GM23338 (cell line): Measurements from ENCODE around the gene TKFC. TPM values are rescaled to one million over a fixed set of nuclear protein-coding genes. Genes with fewer than 3 reads are reported as not detected.

Source experiments
- ATAC-seq: fragments of 200-7000 bp; cut with Tn5 transposase; 3 replicates; pipeline ENCODE4 v1.9.1; 2020
- DNase-seq: peaks from one replicate; pipeline ENCODE4 v3.0.0-alpha.2; 2015; ENCODE audit warnings: low spot score
- H2AFZ ChIP-seq: fragments of 200-600 bp; sonication (generic); 2 replicates; pipeline ENCODE4 v1.8.0; 2016; ENCODE audit warnings: antibody characterized with exemption, mild to moderate bottlenecking, moderate library complexity
- H3F3A ChIP-seq: fragments of 200-600 bp; sonication (generic); replicated peaks from 2 replicates; pipeline ENCODE4 v1.8.0; 2017; ENCODE audit warnings: antibody characterized with exemption, mixed run types, low read depth
- H3K27ac ChIP-seq: fragments of 200-600 bp; sonication (generic); 2 replicates; pipeline ENCODE4 v1.6.1; 2016; ENCODE audit warnings: low read depth
- H3K27me3 ChIP-seq: fragments of 200-600 bp; sonication (generic); 2 replicates; pipeline ENCODE4 v1.8.0; 2016; ENCODE audit warnings: mild to moderate bottlenecking, mixed run types, moderate library complexity; ENCODE audit not compliant: insufficient read depth
- H3K36me3 ChIP-seq: fragments of 200-600 bp; sonication (generic); 2 replicates; pipeline ENCODE4 v1.8.0; 2016; ENCODE audit warnings: mild to moderate bottlenecking; ENCODE audit not compliant: insufficient read depth
- H3K4me1 ChIP-seq: fragments of 200-600 bp; sonication (generic); 2 replicates; pipeline ENCODE4 v1.8.0; 2016; ENCODE audit warnings: mild to moderate bottlenecking, moderate library complexity; ENCODE audit not compliant: insufficient read depth
- H3K4me2 ChIP-seq: fragments of 200-600 bp; sonication (generic); 2 replicates; pipeline ENCODE4 v1.7.1; 2017; ENCODE audit warnings: mixed run types
- H3K4me3 ChIP-seq: fragments of 200-600 bp; sonication (generic); 2 replicates; pipeline ENCODE4 v1.6.1; 2016; ENCODE audit warnings: mixed run types
- H3K79me2 ChIP-seq: fragments of 200-600 bp; sonication (generic); replicated peaks from 2 replicates; pipeline ENCODE4 v1.8.0; 2017; ENCODE audit warnings: mild to moderate bottlenecking; ENCODE audit not compliant: insufficient read depth
- H3K9me2 ChIP-seq: fragments of 200-600 bp; sonication (generic); 2 replicates; pipeline ENCODE4 v1.8.0; 2017; ENCODE audit not compliant: insufficient read depth
- H4K20me1 ChIP-seq: fragments of 200-600 bp; sonication (generic); replicated peaks from 2 replicates; pipeline ENCODE4 v1.8.0; 2017; ENCODE audit warnings: mild to moderate bottlenecking; ENCODE audit not compliant: insufficient read depth
- H3K27ac Mint-ChIP-seq: 2 replicates; pipeline ENCODE4 v1.8.0; 2020; ENCODE audit warnings: inconsistent platforms, mild to moderate bottlenecking, moderate library complexity, mixed read lengths
- H3K27me3 Mint-ChIP-seq: 3 replicates; pipeline ENCODE4 v1.8.0; 2022; ENCODE audit warnings: low read depth, mild to moderate bottlenecking, moderate library complexity, mixed read lengths, inconsistent platforms; ENCODE audit not compliant: insufficient read depth, poor library complexity
- H3K36me3 Mint-ChIP-seq: 3 replicates; pipeline ENCODE4 v1.8.0; 2021; ENCODE audit warnings: low read depth, mild to moderate bottlenecking, inconsistent platforms, moderate library complexity, mixed read lengths
- H3K4me1 Mint-ChIP-seq: 3 replicates; pipeline ENCODE4 v1.8.0; 2020; ENCODE audit warnings: mild to moderate bottlenecking, inconsistent platforms, mixed read lengths
- H3K4me3 Mint-ChIP-seq: 3 replicates; pipeline ENCODE4 v1.8.0; 2021; ENCODE audit warnings: moderate library complexity, mild to moderate bottlenecking, inconsistent platforms, mixed read lengths
- H3K9me3 Mint-ChIP-seq: 3 replicates; pipeline ENCODE4 v1.8.0; 2020; ENCODE audit warnings: moderate library complexity, mild to moderate bottlenecking, inconsistent platforms, mixed read lengths
- CREB1 ChIP-seq: fragments of 250-450 bp; sonication (Bioruptor Pico); IDR thresholded peaks from 2 replicates; pipeline ENCODE4 v1.5.0; 2020; ENCODE audit warnings: low read depth, mild to moderate bottlenecking, moderate library complexity
- EZH2 ChIP-seq: fragments of 200-600 bp; sonication (generic); IDR thresholded peaks from one replicate; pipeline ENCODE4 v1.8.0; 2017; ENCODE audit warnings: antibody characterized with exemption, mild to moderate bottlenecking, low read depth; ENCODE audit not compliant: unreplicated experiment
- NANOG ChIP-seq: IDR thresholded peaks from 2 replicates; pipeline ENCODE4 v1.6.1; 2016; ENCODE audit warnings: antibody characterized with exemption, borderline replicate concordance
- ZNF114 ChIP-seq: fragments of 250-450 bp; sonication (Bioruptor Pico); IDR thresholded peaks from 2 replicates; pipeline ENCODE4 v1.5.0; 2020; ENCODE audit warnings: mild to moderate bottlenecking, moderate library complexity
- ZNF331 ChIP-seq: fragments of 250-450 bp; sonication (Bioruptor Pico); IDR thresholded peaks from 2 replicates; pipeline ENCODE4 v1.5.0; 2020; ENCODE audit warnings: low read depth, mild to moderate bottlenecking, moderate library complexity
- polyA plus RNA-seq: library from polyadenylated mRNA; unstranded; fragments of >200 nt; fragmentation: Nextera tagmentation; extraction: Ambion mirVana; gene quantifications from 2 replicates; pipeline ENCODE4 v1.2.1, GENCODE V29; 2016
- total RNA-seq: library from RNA; depleted of rRNA; stranded (reverse); fragments of >200 nt; shearing (Covaris generic); gene quantifications from 2 replicates; pipeline ENCODE4 v1.2.3, GENCODE V29; 2014
- TF ChIP-seq, protein P1 (sequence below): fragments of 250-450 bp; sonication (Bioruptor Pico); IDR thresholded peaks from 2 replicates; pipeline ENCODE4 v1.5.0; 2020; ENCODE audit warnings: mild to moderate bottlenecking, moderate library complexity
- TF ChIP-seq, protein P2 (sequence below), 2 experiments: fragments of 200-600 bp in 1 of 2; sonication (generic) in 1 of 2; conservative IDR thresholded peaks; 2 replicates each; pipeline versions ENCODE4 v1.5.1 to v1.6.1; 2016 to 2017; ENCODE audit warnings: antibody characterized with exemption in 2 of 2, low read depth in 2 of 2, mild to moderate bottlenecking in 2 of 2, moderate library complexity in 1 of 2

The TKFC gene
- total and polyA plus RNA-seq, 2 experiments from 2014 or later: 21.7 to 46.9 TPM

DNA sequence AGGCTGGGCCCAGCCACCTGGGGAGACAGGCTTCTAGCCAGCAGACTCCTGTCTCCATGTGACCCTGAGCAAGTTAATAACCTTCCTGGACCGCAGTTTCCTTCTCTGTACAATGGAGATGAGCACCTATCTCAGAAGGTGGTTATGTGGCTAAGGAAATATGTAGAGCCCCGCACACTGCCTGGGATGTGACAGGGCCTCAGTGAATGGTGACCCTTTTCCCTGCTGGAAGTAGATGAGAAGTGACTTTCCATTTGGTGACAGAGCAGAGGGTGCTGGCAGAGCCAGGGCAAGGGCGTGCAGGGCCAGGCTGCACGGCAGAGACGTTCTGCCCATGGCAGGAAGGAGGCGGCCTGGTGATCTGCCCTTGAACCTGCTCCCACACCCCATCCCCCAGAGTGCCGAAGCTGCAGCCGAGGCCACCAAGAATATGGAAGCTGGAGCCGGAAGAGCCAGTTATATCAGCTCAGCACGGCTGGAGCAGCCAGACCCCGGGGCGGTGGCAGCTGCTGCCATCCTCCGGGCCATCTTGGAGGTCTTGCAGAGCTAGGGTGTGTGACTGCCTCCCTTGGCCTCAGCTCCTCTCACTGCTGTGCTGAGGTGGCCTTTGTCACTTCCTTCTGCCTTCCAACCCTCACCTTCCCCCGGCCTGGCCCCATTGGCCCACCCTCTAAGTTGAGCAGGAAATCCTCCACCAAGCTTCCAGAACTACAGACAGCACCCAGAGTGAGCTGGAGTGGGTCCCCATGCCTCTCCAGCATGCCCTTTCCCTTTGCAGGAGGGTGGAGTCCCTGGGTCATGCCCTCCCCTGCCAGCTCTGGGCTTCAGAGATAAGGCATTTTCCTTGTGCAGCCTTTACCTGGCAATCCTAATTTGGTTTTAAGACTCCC is 13.2 kb downstream of the TKFC start:
- Histone ChIP-seq H3F3A (no peaks in the 10 kb centered on the region), H3K79me2 (no peaks in the 10 kb centered on the region), H3K27me3 (no peaks in the 10 kb centered on the region), H3K4me1 (no peaks in the 10 kb centered on the region), H2AFZ (no peak overlapping the region), H3K27ac (no peak overlapping the region), H3K9me2 (no peaks in the 10 kb centered on the region), H3K36me3 (no peaks in the 10 kb centered on the region), H3K4me3 (no peak overlapping the region), H3K4me2 (no peak overlapping the region), H4K20me1 (no peaks in the 10 kb centered on the region)
- Mint-ChIP-seq H3K27ac (no peak overlapping the region; the same call in 1 of the 2 replicates), H3K27me3 (peaks cover 12% of the 10 kb centered on the region), H3K9me3 (no peaks in the 10 kb centered on the region), H3K36me3 (peaks cover 9% of the 10 kb centered on the region; the same call in 1 of the 3 replicates), H3K4me3 (no peak overlapping the region; the same call in 2 of the 3 replicates), H3K4me1 (peaks cover 2% of the 10 kb centered on the region; the same call in 2 of the 3 replicates)
- DNase-seq: no peak
- ATAC-seq: no peak
- TF ChIP-seq ZNF331 (no peak), ZNF114 (CRISPR knock-in tag) (no peak), NANOG (no peak), CREB1 (CRISPR knock-in tag) (no peak), EZH2 (no peak)
- TF ChIP-seq, protein P1, sequence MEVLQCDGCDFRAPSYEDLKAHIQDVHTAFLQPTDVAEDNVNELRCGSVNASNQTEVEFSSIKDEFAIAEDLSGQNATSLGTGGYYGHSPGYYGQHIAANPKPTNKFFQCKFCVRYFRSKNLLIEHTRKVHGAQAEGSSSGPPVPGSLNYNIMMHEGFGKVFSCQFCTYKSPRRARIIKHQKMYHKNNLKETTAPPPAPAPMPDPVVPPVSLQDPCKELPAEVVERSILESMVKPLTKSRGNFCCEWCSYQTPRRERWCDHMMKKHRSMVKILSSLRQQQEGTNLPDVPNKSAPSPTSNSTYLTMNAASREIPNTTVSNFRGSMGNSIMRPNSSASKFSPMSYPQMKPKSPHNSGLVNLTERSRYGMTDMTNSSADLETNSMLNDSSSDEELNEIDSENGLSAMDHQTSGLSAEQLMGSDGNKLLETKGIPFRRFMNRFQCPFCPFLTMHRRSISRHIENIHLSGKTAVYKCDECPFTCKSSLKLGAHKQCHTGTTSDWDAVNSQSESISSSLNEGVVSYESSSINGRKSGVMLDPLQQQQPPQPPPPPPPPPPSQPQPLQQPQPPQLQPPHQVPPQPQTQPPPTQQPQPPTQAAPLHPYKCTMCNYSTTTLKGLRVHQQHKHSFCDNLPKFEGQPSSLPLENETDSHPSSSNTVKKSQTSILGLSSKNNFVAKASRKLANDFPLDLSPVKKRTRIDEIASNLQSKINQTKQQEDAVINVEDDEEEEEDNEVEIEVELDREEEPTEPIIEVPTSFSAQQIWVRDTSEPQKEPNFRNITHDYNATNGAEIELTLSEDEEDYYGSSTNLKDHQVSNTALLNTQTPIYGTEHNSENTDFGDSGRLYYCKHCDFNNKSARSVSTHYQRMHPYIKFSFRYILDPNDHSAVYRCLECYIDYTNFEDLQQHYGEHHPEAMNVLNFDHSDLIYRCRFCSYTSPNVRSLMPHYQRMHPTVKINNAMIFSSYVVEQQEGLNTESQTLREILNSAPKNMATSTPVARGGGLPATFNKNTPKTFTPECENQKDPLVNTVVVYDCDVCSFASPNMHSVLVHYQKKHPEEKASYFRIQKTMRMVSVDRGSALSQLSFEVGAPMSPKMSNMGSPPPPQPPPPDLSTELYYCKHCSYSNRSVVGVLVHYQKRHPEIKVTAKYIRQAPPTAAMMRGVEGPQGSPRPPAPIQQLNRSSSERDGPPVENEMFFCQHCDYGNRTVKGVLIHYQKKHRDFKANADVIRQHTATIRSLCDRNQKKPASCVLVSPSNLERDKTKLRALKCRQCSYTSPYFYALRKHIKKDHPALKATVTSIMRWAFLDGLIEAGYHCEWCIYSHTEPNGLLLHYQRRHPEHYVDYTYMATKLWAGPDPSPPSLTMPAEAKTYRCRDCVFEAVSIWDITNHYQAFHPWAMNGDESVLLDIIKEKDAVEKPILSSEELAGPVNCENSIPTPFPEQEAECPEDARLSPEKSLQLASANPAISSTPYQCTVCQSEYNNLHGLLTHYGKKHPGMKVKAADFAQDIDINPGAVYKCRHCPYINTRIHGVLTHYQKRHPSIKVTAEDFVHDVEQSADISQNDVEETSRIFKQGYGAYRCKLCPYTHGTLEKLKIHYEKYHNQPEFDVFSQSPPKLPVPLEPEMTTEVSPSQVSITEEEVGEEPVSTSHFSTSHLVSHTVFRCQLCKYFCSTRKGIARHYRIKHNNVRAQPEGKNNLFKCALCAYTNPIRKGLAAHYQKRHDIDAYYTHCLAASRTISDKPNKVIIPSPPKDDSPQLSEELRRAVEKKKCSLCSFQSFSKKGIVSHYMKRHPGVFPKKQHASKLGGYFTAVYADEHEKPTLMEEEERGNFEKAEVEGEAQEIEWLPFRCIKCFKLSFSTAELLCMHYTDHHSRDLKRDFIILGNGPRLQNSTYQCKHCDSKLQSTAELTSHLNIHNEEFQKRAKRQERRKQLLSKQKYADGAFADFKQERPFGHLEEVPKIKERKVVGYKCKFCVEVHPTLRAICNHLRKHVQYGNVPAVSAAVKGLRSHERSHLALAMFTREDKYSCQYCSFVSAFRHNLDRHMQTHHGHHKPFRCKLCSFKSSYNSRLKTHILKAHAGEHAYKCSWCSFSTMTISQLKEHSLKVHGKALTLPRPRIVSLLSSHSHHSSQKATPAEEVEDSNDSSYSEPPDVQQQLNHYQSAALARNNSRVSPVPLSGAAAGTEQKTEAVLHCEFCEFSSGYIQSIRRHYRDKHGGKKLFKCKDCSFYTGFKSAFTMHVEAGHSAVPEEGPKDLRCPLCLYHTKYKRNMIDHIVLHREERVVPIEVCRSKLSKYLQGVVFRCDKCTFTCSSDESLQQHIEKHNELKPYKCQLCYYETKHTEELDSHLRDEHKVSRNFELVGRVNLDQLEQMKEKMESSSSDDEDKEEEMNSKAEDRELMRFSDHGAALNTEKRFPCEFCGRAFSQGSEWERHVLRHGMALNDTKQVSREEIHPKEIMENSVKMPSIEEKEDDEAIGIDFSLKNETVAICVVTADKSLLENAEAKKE: no peak
- TF ChIP-seq, protein P2, sequence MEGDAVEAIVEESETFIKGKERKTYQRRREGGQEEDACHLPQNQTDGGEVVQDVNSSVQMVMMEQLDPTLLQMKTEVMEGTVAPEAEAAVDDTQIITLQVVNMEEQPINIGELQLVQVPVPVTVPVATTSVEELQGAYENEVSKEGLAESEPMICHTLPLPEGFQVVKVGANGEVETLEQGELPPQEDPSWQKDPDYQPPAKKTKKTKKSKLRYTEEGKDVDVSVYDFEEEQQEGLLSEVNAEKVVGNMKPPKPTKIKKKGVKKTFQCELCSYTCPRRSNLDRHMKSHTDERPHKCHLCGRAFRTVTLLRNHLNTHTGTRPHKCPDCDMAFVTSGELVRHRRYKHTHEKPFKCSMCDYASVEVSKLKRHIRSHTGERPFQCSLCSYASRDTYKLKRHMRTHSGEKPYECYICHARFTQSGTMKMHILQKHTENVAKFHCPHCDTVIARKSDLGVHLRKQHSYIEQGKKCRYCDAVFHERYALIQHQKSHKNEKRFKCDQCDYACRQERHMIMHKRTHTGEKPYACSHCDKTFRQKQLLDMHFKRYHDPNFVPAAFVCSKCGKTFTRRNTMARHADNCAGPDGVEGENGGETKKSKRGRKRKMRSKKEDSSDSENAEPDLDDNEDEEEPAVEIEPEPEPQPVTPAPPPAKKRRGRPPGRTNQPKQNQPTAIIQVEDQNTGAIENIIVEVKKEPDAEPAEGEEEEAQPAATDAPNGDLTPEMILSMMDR (conservative IDR thresholded peaks at IDR 0.05; ENCODE audit: low read depth in 2 of 2): no peak
